ENCODE results near the gene POLDIP2. TPM values are rescaled to one million over a fixed set of nuclear protein-coding genes. Genes with fewer than 3 reads are reported as not detected.

POLDIP2 gene
- total and polyA plus RNA-seq, 2 donors (not counting 1 experiment from before 2014, with no cell fraction given) = 30.2 to 35.7 TPM

DNA sequence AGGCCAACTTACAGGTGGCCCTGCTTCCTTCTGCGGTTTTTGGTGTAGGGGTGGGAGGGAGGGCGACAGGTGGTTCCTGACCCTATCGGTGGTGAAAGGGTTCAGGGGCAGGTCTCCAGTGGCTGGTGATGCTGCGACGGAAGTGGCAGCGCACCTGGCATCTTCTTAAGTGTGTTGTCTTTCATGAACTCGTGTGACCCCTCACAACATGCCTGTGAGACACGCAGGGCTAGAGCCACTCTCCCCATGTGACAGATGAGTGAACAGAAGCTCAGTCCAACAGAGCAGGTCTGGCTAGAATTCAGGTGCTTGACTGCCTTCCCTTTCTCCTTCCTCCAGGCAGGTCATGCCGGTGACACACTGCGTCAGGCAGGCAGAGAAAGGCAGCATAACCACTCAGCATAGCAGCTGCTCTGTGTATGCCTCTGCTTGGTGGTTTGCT, 13.8 kb downstream of the POLDIP2 start:
- H3K4me3 ChIP-seq (ENCODE audit: control extremely low read depth in 1 of 5, extremely low read depth in 1 of 5, insufficient read depth in 1 of 5, low read depth in 2 of 5, low read length in 4 of 5) = no peak overlapping the region
- ATAC-seq (ENCODE audit: low read depth) = no peak
- intact Hi-C loops (cut with micrococcal nuclease) = no loop called here
- no peak overlapping the region for H3K4me2 ChIP-seq (replicated peaks; ENCODE audit: low read depth, low read length, poor library complexity, severe bottlenecking)
- no peaks in the 10 kb centered on the region for H3K27me3 ChIP-seq (replicated peaks in 1 of 4; ENCODE audit: control extremely low read depth in 1 of 4, control insufficient read depth in 3 of 4, insufficient read depth in 4 of 4, low read length in 3 of 4)
- H2AFZ ChIP-seq (ENCODE audit: insufficient read depth, low read depth, low read length, poor library complexity, severe bottlenecking) = no peak overlapping the region
- WGBS (ENCODE audit: insufficient coverage) = 86% methylated on average over 10 of the region's 10 CpGs
- no peaks in the 10 kb centered on the region for H3K9me3 Mint-ChIP-seq (ENCODE audit: insufficient read depth)
- no peak overlapping the region for H3K4me3 Mint-ChIP-seq
- no peaks in the 10 kb centered on the region for H3K27me3 Mint-ChIP-seq
- H3K9me3 ChIP-seq (ENCODE audit: control extremely low read depth in 1 of 3, control insufficient read depth in 2 of 3, insufficient read depth in 1 of 3, low read length in 2 of 3) = no peaks in the 10 kb centered on the region
- H4K20me1 ChIP-seq (ENCODE audit: control insufficient read depth, insufficient read depth, low read length, poor library complexity, severe bottlenecking) = peaks cover 3% of the 10 kb centered on the region
- TF ChIP-seq EZH2 (IDR thresholded peaks at IDR 0.05; ENCODE audit: borderline replicate concordance, insufficient read depth, low read depth, low read length, poor library complexity, severe bottlenecking) = no peak
- TF ChIP-seq, protein P1, sequence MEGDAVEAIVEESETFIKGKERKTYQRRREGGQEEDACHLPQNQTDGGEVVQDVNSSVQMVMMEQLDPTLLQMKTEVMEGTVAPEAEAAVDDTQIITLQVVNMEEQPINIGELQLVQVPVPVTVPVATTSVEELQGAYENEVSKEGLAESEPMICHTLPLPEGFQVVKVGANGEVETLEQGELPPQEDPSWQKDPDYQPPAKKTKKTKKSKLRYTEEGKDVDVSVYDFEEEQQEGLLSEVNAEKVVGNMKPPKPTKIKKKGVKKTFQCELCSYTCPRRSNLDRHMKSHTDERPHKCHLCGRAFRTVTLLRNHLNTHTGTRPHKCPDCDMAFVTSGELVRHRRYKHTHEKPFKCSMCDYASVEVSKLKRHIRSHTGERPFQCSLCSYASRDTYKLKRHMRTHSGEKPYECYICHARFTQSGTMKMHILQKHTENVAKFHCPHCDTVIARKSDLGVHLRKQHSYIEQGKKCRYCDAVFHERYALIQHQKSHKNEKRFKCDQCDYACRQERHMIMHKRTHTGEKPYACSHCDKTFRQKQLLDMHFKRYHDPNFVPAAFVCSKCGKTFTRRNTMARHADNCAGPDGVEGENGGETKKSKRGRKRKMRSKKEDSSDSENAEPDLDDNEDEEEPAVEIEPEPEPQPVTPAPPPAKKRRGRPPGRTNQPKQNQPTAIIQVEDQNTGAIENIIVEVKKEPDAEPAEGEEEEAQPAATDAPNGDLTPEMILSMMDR (IDR thresholded peaks at IDR 0.05) = no peak
- H3K9ac ChIP-seq (ENCODE audit: low read length) = no peak overlapping the region
- H3K4me1 ChIP-seq (ENCODE audit: control insufficient read depth in 2 of 2, insufficient read depth in 2 of 2, low read length in 2 of 2) = no peaks in the 10 kb centered on the region
- no peak overlapping the region for H3K27ac ChIP-seq (ENCODE audit: low read length in 2 of 2)
- ChIA-PET CTCF (no interaction called here), POLR2A (no interaction called here)
- H3K4me1 Mint-ChIP-seq = peaks cover 2% of the 10 kb centered on the region
- H3K79me2 ChIP-seq (ENCODE audit: control insufficient read depth, insufficient read depth, low read length) = peaks cover 21% of the 10 kb centered on the region
- no peak for DNase-seq
- H3K27ac Mint-ChIP-seq = no peak overlapping the region
- H3K36me3 ChIP-seq (replicated peaks in 1 of 2; ENCODE audit: control extremely low read depth in 1 of 2, control insufficient read depth in 1 of 2, extremely low read depth in 1 of 2, insufficient read depth in 2 of 2, low read length in 1 of 2) = peaks cover 0 to 78% of the 10 kb centered on the region in 2 experiments

DNA sequence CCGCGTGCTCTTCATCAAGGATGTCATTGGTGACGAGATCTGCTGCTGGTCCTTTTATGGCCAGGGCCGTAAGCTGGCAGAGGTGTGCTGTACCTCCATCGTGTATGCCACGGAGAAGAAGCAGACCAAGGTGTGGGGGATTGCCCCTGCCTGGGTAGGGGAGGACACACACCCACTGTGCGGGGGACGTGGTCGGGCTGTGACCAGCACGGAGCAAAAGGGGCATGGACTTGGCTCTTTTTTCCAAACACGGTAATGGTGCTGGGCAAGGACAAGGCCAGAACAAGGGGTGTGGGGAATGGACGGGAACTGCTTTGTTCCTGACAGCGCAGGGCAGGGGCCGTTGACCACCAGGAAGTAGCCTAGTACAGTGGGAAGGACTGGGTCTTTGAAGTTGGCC, 15.0 kb downstream of the POLDIP2 start:
- H3K27me3 ChIP-seq (replicated peaks in 1 of 4; ENCODE audit: control extremely low read depth in 1 of 4, control insufficient read depth in 3 of 4, insufficient read depth in 4 of 4, low read length in 3 of 4) = no peaks in the 10 kb centered on the region
- Mint-ChIP-seq H3K27me3 (no peaks in the 10 kb centered on the region), H3K4me3 (no peak overlapping the region), H3K9me3 (ENCODE audit: insufficient read depth) (no peaks in the 10 kb centered on the region), H3K4me1 (peaks cover 2% of the 10 kb centered on the region), H3K27ac (no peak overlapping the region)
- intact Hi-C loops (cut with micrococcal nuclease) = no loop called here
- POLR2A ChIA-PET = interaction anchor here (0.7 kb wide), 1 partner anchor 15 kb away, joined by 3 read pairs; the partner anchor contains the start of gene POLDIP2
- CTCF ChIA-PET = no interaction called here
- peaks cover 33% of the 10 kb centered on the region for H3K79me2 ChIP-seq (ENCODE audit: control insufficient read depth, insufficient read depth, low read length)
- peaks cover 0 to 67% of the 10 kb centered on the region in 2 experiments for H3K36me3 ChIP-seq (replicated peaks in 1 of 2; ENCODE audit: control extremely low read depth in 1 of 2, control insufficient read depth in 1 of 2, extremely low read depth in 1 of 2, insufficient read depth in 2 of 2, low read length in 1 of 2)
- H3K4me3 ChIP-seq (ENCODE audit: control extremely low read depth in 1 of 5, extremely low read depth in 1 of 5, insufficient read depth in 1 of 5, low read depth in 2 of 5, low read length in 4 of 5) = no peak overlapping the region
- H4K20me1 ChIP-seq (ENCODE audit: control insufficient read depth, insufficient read depth, low read length, poor library complexity, severe bottlenecking) = peaks cover 10% of the 10 kb centered on the region
- 98% methylated on average over 14 of the region's 14 CpGs for WGBS (ENCODE audit: insufficient coverage)
- TF ChIP-seq, protein P1 (IDR thresholded peaks at IDR 0.05) = no peak
- no peak for TF ChIP-seq EZH2 (IDR thresholded peaks at IDR 0.05; ENCODE audit: borderline replicate concordance, insufficient read depth, low read depth, low read length, poor library complexity, severe bottlenecking)
- H3K9ac ChIP-seq (ENCODE audit: low read length) = no peak overlapping the region
- no peaks in the 10 kb centered on the region for H3K9me3 ChIP-seq (ENCODE audit: control extremely low read depth in 1 of 3, control insufficient read depth in 2 of 3, insufficient read depth in 1 of 3, low read length in 2 of 3)
- H3K4me1 ChIP-seq (ENCODE audit: control insufficient read depth in 2 of 2, insufficient read depth in 2 of 2, low read length in 2 of 2) = no peaks in the 10 kb centered on the region
- no peak overlapping the region for H2AFZ ChIP-seq (ENCODE audit: insufficient read depth, low read depth, low read length, poor library complexity, severe bottlenecking)
- H3K4me2 ChIP-seq (replicated peaks; ENCODE audit: low read depth, low read length, poor library complexity, severe bottlenecking) = no peak overlapping the region
- ATAC-seq (ENCODE audit: low read depth) (no peak), DNase-seq (no peak)
- no peak overlapping the region for H3K27ac ChIP-seq (ENCODE audit: low read length in 2 of 2)
